HG03064 (cell line): ENCODE measurements around the gene PCMTD2.

Experiments used
- ATAC-seq: cut with Tn5 transposase; IDR thresholded peaks from one replicate; pipeline ENCODE4 v1.9.1; 2021; ENCODE audit warnings: low read depth; ENCODE audit not compliant: unreplicated experiment

The PCMTD2 gene

GRCh38 chr20:64238115-64238825, 17.3 kb upstream of the PCMTD2 start:
- no peak for ATAC-seq

DNA sequence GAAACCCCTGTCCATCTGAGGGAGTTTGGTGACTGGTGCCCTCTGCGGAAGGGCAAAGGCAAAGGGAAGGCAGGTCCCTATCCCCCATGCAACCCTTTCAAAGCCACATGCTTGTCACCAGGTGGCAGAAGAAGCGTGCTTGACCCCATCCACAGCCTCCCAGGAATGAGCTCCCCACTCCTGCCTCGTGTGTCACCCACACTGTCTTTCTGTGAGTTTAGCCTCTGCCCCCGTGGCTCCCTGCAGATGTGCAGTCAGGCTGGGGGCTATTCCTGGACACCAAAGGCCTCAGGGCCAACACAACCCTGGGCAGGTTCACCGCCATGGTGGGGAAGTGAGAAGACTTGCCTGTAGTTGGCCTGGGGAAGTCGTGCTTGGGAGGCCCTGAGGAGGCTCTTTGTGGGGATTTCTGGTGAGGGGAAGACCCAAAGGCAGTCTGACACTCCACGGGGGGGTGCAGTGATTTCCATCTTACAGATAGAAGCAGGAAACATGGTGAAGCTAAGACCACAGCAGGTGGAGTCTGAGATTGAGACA, 16.6 kb upstream of the PCMTD2 start:
- ATAC-seq = no peak

DNA sequence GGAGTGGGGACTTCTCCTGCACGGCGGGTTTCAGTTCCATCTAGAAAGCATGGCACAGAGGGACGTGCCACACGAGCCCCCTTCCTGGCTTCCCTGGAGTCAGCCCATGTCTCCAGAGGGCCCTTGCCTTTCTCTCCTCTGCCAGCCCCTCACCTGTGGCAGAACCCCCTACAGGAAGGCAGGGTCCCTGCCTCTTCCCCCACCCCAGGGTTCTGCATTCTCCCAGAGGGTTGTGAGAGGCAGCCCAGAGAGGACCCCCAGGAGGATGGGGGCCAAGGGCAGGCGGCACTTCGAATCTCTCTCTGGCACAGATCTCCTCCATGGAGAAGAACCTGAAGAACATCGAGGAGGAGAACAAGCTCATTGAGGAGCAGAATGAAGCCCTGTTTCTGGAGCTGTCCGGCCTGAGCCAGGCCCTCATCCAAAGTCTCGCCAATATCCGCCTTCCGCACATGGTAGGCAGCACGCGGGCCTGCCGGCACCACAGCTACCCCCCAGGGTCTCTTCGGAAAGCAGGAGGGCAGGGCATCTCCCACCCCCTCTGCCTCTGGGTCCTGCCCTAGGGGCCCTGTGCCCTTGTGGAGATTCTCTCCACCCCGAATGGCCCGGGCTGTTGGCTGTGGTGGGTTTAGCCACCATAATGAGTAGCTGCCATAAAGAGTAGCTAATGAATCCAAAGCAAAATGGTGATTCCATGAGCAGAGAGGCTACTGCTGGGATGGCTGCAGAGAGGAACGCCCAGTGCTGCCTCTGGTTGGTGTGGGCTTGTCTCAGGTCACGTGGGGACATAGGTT, 15.9 kb upstream of the PCMTD2 start:
- no peak for ATAC-seq

DNA sequence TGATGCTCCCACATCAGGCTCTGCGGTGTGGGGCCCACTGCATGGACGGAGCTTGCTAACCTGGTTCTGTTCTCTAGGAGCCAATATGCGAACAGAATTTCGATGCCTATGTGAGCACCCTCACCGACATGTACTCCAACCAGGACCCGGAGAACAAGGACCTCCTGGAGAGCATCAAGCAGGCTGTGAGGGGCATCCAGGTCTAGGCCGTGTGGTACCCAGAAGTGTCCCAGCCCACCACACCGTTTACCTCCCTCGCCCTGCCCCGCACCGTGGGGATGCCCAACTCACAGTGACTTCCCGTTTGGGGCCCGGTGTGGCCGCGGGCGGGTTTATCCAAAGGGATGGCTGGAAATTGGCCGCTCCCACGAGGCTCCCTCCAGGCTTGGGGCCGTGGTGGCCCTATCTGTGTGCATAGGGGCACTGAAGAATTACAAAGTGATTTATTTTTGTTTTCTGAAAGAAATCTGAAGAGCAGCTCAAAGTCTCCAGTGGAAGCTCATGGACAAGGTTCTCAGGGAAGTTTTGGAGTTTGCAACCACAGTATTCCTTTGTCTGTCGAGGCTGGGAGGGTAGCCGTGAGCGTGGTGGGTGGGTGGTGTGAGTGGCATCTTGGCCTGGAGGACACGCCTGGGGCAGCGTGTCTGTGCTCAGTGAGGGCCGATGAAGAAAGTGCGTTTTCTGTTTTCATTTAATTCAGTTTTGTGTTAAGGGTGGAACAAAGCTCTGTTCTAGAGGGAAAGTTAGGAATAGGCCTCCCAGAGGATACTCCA, 15.1 kb upstream of the PCMTD2 start:
- no peak for ATAC-seq

DNA sequence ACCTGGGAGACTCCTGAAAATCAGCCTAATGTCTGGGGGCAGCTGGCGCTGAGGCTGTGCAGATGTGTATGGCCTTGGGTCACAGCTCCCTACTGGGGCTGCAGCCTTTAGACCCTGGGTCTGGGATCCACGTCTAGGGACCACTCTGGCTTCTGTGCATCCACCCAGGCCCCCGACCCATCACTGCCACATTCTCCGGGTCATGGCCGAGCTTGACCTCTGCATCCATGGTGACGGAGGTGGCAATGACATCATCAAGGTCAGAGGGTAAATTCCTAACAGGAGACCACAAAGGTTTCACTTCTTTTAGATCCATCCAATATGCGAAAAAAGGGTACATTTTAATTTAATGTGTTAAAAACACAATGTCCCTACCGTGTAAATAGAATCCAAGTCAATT, 14.5 kb upstream of the PCMTD2 start:
- ATAC-seq = no peak

DNA sequence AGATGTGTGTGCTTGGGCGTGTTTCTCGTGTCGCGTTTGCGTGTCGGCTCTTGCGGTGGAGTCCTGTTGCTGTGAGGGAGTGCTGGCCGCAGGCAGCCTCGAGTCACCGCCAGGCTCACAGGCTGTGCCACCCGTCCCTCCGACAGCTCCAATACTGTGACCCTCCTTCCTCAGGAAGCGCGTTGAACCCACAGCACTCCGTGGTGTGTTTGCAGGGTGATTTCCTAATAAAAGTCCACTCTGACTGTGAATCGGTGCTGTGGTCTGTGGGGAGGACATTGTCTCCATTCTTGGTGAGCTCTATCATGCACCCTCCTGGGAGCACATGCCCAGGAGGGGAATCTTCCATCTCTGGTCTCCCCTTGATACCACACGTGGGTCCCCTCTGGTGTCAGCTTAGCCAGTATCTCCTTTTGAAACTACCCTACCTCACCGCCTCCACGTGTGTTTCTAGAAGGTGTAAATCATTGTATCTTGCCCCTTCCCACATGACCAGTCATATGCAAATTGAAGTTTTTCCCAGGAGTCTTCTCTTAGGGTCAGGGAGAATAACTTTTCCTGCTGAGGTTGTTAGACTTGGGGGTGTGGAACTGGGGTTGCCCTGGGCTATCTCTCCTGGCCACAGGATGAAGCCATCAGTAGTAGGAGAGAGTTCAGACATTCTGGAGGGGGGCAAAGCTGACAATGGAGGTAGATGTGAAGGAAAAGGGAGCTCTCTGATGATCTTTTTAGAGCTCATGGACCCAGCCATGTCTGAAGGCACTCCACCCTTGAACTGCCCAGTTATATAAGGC, 13.3 kb upstream of the PCMTD2 start:
- no peak for ATAC-seq

- ATAC-seq = no peak
Observed at GRCh38 chr20:64242797-64243475, 12.6 kb upstream of the PCMTD2 start.

DNA sequence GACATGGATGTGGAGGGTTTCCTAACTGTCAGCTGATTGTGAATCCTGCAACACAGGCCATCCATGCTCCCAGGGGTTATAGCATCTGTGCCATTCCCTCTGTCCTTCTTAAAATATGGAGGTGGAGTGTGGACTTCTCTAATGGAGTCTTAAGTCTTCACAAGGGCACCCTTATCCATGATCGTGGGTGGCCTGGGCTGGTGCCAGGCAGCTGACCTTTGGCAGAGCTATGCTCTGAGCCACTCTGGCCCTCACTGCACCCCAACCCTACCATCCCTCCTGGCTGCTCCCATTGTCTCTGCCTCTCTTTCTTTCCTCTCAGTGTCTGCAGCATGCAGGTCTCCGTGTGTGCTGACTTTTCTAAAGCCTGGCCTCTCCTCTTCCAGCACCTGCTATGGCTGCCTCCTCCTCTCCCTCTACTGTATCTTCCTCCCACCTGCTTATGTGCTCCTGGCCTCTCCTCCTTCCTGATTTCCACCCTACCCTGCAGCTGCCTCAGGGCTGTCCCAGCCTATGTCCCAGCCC, 11.2 kb upstream of the PCMTD2 start:
- ATAC-seq = no peak

DNA sequence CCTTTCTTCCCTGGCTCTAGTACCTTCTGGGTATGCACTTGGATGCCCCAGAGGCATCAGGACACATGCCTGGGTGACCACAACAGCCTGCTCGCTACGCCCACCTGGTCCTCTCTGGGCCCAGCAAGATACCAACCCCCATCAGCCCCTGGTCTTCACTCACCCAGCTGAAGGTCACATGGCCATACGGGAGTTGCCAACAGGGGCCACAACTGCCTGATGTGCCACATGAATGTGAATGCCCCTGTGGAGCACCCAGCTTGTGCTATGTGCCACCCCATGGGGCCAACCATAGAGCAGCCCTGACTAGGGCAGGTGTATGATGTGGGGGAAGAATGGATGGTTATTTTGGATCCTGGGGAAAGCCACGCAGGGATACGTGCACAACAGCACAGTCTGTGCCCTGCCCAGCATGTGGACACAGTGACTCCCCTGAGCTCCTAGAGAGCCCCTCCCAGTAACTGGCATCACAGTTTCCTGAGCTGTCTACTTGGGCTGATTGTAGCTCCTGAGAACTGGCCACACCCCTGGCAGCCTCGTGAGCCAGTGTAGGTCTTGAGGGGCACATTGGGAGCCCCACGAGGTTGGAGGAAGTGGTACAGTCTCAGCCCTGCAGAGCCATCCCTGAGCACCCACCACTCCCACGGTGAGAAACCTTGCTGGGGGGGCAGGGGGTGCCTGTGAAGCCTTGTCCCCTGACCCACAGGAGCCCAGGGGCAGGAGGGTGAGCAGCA, 10.5 kb upstream of the PCMTD2 start:
- ATAC-seq = no peak

DNA sequence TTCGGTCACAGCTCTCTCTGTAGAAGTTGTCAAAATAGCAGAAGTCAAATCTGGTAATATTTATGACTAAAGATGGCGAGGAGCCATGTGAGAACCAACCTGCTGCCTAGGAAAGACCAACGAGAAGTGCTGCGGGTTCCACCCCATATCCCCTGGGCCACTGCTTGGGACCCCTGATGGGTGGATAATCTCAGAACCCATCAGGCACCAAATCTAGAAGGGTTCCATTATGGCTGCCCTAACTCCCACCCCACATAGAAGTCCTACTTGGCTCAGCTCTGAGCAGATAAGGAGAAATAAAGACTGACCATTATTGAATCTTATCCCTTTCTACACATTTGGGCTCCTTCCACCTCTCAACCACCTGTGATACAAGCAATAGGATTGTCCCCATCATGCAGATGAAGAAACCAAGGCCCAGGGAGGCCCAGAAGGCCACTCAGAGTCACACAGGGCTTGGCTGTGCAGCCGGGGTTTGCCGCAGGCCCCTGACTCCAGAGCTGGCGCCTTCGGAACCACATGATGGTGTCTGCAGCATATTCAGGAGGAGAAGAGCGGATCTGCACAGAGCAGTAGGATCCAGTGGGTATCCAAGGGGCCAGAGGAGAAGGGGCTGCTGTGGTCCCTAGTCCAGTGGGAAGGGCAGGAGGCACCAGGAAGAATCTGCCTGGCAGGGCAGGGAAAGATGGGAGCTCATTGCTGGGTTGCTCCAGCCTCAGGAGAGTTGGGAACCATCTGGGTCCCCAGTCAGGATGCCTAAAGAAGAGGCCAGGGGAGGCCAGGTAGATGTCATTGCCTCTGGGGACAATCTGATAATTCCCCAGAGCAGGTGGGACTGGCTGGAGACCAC, 9.6 kb upstream of the PCMTD2 start:
- no peak for ATAC-seq

DNA sequence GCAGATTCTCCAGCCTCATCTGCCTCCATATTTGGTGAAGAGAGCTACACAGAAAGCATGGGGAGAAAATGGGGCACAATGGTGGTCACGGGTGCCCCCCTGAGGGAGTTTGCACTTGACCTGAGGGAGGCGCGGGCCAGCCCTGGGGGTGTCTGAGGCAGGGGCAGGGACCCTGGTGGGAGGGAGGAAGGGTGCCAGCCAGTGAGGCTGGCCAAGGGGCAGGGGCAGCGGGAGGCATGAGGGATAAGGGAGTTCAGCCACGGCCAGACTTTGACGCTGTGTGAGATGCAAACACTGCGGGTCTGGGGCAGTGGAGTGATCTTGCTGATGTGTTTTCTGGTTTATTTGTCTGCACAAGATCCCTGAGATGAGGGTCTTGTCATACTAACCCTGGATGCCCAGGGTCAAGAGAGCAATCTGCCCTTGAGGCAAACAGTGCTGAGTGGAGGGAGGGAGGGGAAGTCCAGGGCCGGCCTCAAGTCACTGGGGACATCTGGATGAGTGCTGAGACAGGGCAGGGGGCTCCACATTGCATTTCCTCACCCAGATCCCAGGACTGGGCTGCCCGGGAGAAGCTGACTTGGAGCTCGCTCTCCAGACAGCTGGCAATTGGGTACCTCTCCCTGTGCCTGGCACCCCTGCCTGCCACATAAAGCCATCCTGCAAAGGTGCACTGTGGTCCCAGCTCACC, 8.8 kb upstream of the PCMTD2 start:
- ATAC-seq = no peak

- no peak for ATAC-seq
Observed at GRCh38 chr20:64247307-64247618, 8.3 kb upstream of the PCMTD2 start.

DNA sequence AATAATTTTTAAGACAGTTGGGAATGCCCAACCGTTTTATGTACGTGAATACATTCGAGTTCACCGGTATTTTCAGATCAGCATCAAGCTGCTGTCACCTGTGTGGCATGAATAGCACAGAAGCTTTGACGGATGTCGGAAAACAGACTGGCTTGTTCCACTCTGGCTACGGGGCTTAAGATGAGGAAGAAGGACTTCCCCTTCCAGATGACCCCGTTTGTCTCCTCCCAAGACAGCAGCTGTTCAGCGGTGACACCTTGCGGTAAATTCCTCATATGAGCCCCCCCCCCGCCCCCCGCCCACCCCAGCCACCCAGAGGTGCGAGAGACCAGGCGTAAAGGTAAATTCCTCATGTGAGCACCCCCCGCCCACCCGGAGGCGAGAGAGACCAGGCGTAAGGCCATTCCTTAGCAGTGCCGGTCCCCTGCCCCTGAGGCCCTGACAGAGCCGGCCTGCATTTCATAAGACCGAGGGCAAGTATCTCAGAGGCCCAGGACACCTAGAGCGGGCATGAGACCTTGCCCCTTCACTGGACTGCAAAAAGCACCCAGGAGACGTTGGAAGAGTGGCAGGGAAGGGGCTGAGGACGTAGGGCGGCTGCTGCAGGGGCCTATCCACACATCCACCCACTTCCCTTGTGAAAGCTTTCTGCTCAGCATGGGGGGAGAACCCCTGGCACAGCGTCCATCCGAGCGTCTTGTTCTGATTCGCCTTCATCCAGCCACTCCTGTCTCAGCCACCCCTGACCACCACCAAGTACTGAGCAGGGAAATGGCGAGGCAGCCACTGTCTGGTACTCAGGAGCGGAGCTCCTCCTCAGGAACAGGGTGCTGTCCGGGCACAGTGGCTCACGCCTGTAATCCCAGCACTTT, 7.3 kb upstream of the PCMTD2 start:
- no peak for ATAC-seq

GRCh38 chr20:64250027-64250426, 5.5 kb upstream of the PCMTD2 start:
- ATAC-seq = no peak

DNA sequence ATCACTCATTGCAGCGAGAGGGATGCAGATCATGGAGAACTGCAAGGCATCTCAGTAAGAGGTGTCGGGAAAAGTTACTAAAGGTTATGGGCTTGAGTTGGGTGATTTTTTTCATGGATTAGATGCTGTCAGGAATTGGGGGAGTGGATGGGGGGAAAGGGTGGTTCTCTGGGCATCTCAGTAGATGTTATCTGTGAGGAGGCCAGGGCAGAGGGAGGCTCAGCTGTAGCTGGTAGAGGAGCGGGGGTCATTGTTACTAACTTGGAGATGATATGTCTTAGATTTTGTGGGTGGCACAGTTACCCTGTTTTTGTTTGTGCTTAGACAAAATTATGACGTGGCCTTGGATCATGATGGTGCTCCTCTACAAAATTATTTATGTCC, 2.6 kb upstream of the PCMTD2 start:
- ATAC-seq = no peak

DNA sequence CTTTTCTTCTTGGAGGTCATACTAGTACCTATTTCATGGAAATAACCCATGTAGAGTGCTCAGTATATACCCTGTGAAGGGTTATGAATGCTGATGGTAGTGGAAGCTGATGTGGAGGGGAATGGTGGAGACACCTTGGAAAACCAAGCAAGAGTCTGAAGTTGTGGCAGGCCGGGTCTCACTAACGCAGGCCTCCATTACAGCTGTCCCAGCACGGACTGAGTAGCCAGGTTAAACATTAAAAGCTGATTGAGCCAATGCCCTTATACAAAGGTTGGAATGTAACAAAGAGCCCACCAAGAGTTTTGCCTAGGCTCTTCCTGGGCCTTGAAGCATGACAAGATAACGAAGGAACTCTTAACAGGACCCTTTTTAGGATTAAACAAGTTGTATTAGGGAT, 2.1 kb upstream of the PCMTD2 start:
- ATAC-seq = no peak

- no peak for ATAC-seq
Observed at GRCh38 chr20:64254156-64254555, 1.4 kb upstream of the PCMTD2 start.
